ENCODE data around the gene MCAT.

DNA sequence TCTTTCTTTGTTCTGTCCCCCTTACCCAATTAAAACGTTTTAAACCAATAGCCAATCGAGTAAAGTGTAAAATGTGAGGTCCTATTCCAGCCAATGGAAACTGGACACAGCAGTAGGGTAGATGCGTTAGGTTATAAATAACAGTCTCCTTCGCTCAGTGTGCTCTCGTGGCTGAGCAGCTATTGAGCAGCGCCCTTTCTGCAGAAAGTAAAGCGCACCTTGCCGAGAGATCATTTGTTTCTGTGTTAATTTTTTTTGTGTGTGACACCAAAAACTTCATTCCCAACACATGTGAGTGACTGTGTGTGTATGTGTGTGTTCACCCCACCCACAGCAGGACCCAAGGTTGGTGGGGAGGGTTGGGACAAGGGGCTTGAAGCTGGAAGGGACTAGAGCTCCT, 46.8 kb downstream of the MCAT start:
- TF ChIP-seq POLR2A (IDR thresholded peaks at IDR 0.05) = no peak
- TF ChIP-seq, protein P1, sequence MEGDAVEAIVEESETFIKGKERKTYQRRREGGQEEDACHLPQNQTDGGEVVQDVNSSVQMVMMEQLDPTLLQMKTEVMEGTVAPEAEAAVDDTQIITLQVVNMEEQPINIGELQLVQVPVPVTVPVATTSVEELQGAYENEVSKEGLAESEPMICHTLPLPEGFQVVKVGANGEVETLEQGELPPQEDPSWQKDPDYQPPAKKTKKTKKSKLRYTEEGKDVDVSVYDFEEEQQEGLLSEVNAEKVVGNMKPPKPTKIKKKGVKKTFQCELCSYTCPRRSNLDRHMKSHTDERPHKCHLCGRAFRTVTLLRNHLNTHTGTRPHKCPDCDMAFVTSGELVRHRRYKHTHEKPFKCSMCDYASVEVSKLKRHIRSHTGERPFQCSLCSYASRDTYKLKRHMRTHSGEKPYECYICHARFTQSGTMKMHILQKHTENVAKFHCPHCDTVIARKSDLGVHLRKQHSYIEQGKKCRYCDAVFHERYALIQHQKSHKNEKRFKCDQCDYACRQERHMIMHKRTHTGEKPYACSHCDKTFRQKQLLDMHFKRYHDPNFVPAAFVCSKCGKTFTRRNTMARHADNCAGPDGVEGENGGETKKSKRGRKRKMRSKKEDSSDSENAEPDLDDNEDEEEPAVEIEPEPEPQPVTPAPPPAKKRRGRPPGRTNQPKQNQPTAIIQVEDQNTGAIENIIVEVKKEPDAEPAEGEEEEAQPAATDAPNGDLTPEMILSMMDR (IDR thresholded peaks at IDR 0.05 in 4 of 5, conservative IDR thresholded peaks at IDR 0.05 in 1 of 5) = no peak

Data from gastrocnemius medialis (tissue), 4 donors.